Vagina (tissue), 2 donors: Measurements from ENCODE around the gene HECTD2.

ENCODE experiments used
- CTCF ChIP-seq, 3 experiments: fragments of 450-650 bp in 2 of 3; fragments of 200-600 bp in 1 of 3; sonication (generic) in 1 of 3; IDR thresholded peaks; one replicate each; pipeline ENCODE4 v1.5.1; 2017 to 2019; ENCODE audit warnings: antibody characterized with exemption in 3 of 3, mild to moderate bottlenecking in 2 of 3, moderate library complexity in 2 of 3
- POLR2A ChIP-seq, 2 donors: fragments of 450-650 bp; IDR thresholded peaks; one replicate each; pipeline ENCODE4 v1.6.1; 2017; ENCODE audit warnings: antibody characterized with exemption in 2 of 2, mild to moderate bottlenecking in 2 of 2, moderate library complexity in 2 of 2
- POLR2AphosphoS5 ChIP-seq, 2 donors: sonication (generic); formaldehyde crosslinking; IDR thresholded peaks; one replicate each; pipeline ENCODE4 v1.9.0; 2017; ENCODE audit warnings: antibody characterized with exemption in 2 of 2, mild to moderate bottlenecking in 2 of 2, low read depth in 1 of 2; ENCODE audit not compliant: insufficient read depth in 1 of 2

- TF ChIP-seq CTCF (IDR thresholded peaks at IDR 0.05) (no peak), POLR2A (IDR thresholded peaks at IDR 0.05) (no peak), POLR2AphosphoS5 (IDR thresholded peaks at IDR 0.05; ENCODE audit: insufficient read depth in 1 of 2, low read depth in 1 of 2) (no peak)
These were observed 148.3 kb downstream of the HECTD2 start for GRCh38 chr10:91558473-91558872.
